GM18861 (cell line): Measurements from ENCODE around the gene GLCE.
"Not testable (repeated sequence)": the region's sequence is repeated elsewhere in the genome, so short reads cannot be mapped to it uniquely, and the experiment has no call there.

Experiments used
- ATAC-seq: cut with Tn5 transposase; IDR thresholded peaks from one replicate; pipeline ENCODE4 v1.9.1; 2021; ENCODE audit not compliant: unreplicated experiment

The GLCE gene

DNA sequence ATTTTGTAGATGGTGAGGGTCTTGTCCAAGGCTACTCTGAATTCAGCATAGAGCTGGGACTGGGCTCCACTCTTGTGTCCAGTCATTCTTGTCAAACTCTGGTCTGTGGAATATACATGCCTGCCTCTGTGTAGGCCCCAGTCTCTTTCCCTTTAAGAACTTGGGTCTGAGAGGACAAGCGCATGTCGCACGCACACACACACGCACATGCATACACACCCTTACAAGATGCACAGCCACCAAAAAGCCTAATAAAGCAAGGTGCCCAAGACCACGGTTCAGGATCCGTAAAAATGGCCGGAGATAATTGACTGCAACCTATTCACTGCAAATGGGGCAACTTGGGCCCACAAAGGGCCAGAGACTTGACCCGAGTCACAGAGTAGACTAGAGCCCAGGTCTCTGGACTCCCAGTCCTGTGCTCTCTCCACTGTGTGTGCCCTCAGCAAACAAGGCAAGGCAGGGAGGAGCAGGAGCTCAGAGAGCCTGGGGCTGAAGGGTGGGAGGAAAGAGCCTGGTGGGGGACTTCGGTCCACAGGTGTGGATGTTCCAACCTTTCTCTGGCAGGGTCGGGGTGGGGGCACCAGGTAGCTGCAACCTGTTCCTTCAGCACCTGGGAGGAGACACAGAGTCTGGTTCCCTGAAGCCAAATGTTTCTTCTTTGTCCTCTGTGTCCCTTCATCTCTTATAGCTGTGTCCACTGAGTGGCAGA lies 137.4 kb downstream of the GLCE start:
- no peak for ATAC-seq

DNA sequence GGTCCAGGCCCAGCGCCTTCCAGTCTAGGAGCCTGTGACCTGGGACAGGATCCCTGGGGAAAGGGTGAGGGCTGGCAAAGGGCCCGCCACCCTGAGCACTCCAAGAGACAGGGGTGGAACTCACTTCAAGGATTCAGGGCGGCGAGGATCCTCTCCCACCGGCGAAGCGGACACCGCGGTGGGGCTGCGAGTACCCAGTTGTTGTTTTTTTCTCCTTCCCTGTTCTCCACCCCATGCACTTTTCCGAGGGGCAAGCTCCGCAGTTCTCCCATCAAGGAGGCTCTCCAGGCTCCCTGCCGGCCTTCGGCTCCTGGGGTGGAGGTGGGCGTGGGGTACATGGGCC lies 137.9 kb downstream of the GLCE start:
- ATAC-seq, result no peak

DNA sequence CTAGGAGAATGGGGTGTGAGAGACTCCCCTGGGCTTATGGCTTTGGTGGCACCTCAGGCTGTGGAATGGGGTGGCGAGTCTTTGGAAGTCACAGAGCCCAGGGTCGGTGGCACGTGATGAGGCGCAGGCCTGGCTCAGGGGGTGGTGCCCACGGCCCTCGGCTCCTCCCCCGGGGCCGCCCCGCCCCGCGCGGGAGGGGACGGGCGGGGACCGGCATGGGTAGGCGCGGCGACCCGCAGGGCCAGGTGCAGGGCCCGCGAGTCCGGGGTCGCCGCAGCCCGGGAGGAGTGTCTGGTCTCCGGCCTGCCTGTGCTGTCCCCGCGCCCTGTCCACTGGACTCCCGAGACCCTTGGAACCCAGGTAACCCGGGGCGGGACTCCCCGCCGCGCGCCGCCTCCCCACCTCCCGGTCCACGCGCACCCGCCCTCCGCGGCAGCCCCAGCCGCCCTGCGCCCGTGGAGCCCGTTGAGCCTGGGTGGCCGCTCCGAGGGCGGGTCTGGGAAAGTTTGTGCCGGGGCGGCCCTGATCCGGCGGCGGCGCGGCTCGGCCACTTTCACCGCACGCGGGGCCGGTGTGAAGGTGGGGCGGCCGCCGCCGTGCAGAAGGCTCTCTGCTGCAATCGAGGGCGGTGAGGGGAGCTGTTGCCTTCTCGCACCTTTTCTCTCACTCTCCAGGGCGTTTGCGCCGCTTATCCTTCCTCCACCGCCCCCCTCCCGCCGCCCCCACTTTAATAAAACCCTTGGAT lies 138.4 kb downstream of the GLCE start, which contains the start of gene PAQR5:
TSS of gene PAQR5 (plus strand) at position 216 of the 745 bp plus-strand sequence. CDS start 61,169 bp downstream, outside the sequence.
- no peak for ATAC-seq

DNA sequence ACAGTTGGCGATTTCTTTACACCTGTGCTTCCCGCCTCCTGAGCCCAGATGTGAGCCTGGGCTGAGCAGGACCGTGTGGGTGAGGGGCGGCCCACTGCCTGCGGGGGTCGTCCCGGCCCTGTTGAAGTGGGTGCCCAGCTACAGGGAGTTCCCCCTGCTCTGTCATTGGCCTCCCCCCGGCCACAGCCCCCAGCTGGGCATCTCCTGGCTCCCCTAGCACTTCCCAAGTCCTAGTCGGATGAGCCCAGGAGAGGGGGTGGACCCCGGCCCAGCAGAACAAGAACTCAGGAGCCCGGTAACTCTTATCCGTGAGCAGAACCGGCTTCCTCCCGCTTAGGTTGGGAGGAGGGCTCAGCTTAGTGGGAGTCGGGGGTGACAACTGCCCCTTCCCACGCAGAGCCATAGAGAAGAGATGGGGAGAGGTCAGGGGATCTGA lies 139.0 kb downstream of the GLCE start:
- ATAC-seq, result no peak

DNA sequence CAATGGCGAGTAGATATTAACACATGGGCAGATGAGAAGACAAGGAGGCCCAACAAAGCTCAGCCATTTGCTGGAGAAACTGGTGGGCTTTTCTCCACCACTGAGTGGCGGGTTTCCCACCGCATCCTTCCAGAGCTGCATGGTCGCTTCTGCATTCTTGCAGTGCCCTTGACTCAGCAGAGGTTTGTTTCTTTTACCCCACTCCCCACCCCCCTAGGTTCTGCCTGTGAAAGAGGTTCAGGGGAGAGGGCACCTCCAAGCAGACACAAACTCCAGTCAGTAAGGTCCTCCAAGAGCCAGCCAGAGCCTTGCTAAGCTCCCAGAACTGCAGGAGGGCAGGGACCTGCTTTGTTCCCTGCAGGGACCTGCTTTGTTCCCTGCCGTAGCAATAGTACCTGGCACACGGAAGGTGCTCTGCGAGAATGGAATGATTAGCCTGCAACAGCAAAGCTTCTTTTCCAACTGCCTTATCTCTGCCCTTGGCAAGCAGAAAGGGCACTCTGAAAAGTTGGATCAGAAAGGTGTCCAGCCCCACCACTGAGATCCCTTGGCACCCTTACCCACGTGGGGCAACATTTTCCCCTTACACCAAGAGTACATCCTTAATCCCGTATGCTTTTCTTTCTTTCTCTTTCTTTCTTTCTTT lies 139.6 kb downstream of the GLCE start:
- no peak for ATAC-seq

DNA sequence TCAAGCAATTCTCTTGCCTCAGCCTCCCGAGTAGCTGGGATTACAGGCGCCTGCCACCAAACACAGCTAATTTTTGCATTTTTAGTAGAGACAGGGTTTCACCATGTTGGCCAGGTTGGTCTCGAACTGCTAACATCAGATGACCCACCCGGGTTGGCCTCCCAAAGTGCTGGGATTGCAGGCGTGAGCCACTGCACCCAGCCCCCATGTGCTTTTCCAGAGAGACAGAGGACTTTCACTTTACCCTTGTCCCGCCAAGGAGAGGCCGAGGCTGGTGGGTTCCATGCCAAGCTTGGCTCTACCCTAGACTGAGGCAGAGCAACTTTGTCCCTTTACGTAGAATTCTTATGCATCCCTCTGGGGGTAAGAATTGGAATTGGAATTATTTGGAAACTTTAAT lies 140.7 kb downstream of the GLCE start:
- not testable (repeated sequence) for ATAC-seq

DNA sequence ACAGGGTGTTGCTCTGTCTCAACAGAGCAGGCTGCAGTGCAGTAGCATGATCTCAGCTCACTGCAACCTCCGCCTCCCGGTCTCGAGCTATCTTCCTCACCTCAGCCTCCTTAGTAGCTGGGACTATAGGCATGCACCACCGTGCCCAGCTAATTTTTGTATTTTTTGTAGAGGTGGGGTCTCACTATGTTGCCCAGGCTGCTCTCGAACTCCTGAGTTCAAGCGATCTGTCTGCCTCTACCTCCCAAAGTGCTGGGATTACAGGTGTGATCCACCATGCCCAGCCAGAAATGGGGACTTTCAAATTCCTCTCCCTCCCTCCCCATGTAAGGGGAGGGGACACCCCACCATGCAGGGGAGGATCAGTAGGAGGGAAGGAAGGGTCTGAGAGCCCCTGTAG lies 141.7 kb downstream of the GLCE start:
- not testable (repeated sequence) for ATAC-seq

DNA sequence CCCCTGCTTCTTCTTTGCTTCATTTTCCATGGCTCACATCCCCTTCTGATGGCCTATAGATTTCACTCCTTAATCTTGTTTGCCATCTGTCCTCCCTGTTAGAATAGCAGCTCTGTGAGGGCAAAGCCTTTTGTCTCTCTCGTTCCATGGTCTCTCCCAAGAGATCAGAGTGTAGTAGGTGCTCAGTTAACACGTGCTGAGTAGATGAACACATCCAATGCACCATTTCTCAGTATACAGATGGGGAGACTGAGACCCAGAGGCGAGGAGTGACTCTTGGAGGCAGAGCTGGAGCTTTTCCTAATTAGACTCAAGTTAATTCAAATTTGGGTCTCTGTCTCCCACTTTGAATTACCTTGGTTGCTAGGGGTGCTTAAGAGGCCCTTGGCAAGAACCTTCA lies 142.5 kb downstream of the GLCE start:
- ATAC-seq, result no peak

DNA sequence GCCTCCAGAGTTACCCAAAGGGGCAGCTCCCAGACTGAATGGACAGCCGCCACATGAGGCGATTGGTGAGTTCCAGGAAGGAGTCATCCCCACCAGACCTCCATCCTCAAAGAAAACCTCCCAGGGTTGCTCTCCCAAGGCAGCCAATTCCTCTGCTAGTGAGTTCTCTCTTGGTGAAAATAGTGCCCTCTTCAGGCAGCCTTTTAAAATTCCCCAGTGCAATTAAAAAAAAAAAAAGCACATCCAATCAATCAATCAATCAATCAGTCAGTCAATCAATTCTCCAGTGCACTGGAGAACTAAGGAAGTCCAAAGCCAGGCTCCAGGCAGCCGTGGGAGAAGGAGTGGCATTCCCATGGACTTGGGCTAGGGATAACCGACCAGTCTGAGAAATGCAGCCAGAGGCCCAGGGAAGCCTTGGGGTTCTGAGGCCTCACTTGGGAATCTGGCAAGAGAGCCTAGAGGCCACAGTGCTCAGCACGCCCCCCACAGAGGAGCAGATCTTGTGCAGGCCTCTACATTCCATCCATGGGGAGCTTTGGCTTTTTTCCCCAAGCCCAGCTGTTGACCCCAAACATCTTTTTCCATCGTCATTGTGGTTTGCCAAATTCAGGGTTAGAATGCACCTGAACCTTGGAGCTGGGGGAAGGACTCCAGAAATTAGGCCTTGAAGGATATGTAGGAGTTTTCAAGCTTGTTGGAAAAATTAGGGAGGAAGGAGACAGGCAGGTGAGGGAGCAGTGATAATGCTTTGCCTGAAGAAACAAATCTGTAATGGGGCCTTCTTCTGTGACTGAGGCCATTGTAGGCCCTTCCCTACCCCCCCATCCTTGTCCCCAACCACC lies 143.1 kb downstream of the GLCE start:
- ATAC-seq, result no peak

DNA sequence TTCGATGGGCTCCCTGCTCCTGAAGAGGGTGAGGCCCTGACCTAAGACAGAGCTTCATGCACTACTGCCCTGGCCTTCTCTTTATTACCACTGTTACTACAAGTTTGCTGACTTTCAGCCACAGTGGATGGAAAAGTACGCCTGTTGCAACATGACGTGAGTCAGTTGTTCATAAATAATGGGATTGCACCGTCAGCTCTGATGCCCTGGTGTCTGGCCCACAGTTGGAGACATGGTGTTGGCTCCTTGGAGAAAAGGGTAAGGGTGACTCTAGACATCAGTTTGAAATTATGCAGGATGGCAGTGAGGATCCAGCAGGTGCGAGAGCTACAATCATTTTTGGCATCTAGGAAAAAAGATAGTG lies 143.7 kb downstream of the GLCE start:
- no peak for ATAC-seq

DNA sequence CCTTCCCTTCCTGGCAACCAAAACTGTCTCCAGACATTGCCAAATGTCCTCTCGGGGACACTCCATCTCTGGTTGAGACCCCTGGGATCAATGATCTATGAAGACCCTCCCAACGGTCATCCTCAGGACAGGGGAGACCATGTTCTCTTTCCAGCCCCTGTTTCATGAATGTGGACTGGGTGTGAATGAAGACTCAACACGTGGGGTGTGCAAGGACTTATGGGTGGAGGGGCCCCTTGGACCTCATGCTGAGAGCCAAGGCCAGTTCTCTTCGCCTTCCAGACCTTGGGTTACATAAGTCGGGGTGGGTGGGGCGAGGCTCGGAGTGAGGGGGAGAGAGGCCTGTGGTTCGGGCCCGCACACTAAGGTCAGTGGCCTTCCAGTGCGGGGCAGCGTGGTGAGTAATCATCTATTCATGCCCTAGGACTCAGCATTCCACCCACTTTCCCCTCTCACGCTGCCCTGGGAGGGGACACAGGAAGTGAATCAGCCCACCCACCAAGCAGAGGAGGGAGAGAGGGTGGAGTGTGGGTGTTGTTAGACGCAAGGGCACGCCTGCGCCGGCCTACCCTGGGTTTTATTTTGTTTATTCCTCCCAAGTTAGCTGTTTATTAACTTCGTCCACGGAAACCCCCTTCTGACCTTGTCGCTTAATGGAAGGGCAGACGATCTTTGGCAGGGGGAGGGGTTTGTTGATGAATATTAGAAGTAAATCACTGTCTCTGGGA lies 144.9 kb downstream of the GLCE start:
- no peak for ATAC-seq

DNA sequence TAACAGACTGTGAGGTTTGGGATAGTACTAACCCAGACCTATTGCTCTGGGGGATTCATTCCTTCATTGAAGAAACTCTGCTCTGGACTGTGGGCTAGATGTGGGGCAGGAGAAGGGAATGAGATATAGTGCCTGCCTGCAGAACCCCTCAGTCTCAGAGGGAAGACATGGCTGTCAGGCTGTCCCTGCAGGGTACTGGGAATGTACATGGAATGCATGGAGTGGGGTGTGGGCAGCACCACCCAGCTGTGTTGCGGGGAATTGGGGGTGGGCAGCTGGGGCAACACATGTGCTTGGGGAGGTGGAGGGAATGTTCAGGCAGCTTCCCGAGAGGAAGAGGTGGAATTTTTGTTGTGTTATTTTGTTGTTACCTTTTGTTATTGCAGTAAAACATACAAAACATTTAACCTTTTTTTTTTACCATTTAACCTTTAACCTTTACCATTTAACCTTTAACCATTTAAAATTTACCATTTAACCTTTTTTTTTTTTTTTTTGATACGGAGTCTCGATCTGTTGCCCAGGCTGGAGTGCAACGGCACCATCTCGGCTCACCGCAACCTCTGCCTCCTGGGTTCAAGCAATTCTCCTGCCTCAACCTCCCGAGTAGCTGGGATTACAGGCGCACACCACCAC lies 145.6 kb downstream of the GLCE start:
- no peak for ATAC-seq

DNA sequence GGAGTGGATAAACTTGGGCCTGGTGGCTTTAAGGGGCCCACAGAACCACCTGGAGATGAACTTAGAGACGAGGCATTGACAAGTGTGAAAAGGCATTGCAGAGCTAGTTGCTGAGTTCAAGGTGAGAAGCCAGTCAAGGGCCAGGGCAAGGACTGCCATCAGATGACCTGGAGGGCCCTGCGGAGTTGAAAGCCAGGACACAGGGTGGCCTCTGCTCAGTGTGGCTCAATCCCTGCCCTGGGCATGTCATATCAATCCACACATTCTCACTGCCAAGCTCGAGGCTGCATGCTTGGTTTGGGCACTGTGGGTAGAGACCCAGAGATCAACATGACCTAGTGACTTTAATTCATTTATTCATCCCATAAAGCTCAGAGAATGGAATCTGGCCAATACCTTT lies 147.5 kb downstream of the GLCE start:
- ATAC-seq, result no peak

DNA sequence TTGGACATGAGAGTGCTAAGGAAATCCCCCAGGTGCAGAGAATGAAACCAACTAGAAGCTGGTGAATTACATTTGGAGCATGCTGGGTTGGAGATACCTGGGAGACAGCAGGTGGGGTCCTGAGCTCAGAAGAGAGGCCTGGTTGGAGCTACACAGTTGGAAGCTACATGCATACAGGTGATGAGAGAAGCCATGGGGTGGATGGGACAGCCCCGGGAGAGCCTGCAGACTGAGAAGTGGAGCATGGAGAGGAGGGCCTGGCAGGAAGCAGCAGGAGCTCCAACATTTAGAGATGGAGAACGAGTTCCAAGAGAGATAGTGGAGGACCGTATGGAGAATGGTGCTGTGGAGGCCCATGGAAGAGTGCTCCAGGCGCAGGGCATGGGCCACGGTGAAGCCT lies 148.5 kb downstream of the GLCE start:
- ATAC-seq, result no peak

DNA sequence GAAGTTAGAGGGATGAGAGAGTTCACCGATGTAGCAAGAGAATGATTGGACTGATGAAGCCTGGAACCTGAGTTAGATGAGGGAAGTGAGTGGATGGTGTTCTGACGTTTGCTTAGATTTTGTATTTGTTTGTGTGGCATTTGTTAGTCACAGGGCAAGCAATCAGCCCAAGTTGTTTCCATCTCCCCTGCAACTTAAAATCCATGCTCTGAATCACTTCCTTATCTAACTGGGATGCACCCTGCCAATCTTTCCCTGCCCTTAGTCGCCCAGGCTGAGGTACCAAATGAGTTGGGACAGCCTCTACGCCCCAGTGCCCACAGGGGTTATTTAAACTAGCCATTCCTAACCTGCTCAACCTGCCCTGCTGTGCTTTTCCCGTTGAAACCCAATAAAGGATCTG lies 150.9 kb downstream of the GLCE start:
- no peak for ATAC-seq

DNA sequence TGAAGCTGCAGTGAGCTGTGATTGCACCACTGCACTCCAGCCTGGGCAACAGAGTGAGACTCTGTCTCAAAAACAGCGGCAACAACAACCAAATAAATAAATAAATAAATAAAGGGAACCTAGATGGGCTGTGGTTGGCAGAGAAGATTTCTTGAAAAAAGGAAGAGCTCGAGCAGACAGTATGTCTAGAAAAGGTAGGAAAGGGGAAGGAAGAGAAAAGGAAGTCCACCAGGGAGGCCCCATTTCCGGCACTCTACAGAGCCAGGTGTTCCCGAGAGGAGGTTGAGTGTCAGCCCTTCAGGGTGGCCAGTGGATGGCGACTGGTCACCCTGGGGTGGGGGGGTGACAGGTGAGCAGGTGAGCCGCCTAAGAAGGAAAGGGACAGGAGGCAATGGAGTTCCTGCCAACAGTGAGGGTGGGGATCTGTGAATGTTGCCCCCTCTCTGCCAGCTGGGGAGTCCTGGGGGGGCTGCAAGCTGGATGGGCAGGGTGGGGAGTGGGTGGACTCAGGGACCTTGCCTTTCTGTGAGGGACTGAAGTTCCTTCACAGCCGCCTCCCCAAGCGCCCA lies 153.1 kb downstream of the GLCE start:
- ATAC-seq, result no peak

DNA sequence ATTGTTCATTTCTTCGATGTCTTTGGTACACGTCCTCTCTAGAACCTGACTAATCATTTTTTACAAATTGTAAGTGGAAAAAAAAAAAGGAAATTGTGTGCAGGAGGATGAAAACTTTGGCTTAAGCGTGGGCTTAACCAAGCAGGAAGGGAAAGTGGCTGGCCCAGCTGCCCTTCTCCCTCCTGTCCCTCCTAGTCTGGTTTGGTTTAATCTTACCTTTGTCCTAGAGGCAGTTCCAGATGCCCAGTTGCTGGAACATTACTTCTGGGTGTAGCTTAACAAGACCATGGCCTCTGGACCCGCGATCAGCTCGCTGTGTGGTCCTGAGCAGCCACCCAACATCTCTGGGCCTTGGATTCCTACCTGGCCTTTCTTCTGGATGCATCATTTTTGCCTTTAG lies 153.7 kb downstream of the GLCE start:
- ATAC-seq, result no peak

DNA sequence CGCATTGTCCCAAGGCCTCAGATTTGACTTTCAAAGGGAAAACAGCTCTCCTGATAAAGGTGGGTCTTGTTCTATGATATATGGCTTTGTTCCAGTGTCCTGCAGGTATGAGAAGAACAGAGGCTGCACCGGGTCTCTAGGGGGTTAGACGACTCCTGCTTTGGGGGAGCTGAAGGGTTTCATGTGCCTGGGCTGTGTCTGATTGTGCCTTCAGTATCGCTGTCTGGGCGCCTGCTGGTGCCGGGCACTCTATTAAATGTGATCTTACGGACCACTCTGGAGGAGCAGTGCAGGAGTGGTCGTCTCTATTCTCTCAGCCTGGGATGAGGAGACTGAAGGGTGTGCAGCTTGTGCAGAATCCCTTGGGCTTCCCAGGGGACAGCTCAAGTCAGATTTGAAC lies 154.3 kb downstream of the GLCE start:
- ATAC-seq, result no peak

DNA sequence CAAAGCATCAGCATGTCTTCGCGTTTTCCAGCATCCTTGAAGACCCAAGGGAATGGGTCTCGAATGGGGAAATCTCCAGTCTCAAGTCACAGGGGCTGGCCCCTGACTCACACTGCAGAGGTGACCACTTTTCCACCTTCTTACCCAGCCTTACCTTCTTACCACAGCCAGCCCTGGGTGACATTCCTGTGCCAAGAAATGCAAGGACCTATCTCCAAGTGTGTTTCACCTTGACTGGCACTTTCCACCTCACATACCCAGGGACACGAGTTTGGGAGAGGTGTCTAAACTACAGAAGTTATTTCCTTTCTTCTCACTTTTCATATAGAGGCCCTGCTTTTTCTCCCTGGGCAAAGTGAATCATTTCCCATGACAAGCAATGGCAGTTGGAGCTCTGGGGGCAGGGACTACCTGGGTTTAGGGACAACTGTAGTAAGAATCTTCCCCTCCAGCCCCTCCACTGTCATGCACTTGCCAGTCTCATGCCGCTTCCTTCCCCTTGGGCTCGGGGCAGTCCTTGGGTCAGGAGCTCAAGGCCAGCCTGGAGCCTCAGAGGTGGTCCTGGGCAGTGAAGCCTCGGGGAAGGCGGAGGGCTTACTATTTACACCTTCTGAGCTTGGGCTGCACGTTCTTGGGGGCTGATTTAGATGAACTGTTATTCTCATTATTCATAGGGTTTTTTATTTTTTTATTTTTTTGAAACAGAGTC lies 155.1 kb downstream of the GLCE start:
- ATAC-seq, result no peak
